Measurements from ENCODE around the gene SHISA5. TPM values are rescaled to one million over a fixed set of nuclear protein-coding genes. Genes with fewer than 3 reads are reported as not detected.

SHISA5 gene
- total and polyA plus RNA-seq, 2 of the 8 experiments (the other 6 are each of a cell fraction or from before 2014, with no cell fraction given): 196 to 315 TPM

DNA sequence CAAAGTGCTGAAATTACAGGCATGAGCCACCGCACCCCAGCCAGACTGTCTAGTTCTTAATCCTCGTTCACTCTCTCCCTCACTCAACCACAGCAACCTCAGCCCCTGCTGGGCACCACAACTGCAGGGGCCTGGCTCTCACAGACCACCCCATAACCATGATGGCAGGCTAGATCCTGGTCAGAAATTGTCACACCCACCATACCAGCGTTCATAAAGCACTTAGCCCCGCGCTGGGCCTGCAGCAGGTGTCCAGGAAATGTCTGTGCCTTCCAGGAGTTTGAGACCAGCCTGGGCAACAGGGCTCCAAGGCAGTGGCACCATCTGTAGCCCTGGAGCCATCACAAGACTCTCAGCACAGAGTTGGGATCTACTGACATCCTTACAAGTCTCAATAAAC is 1.9 kb downstream of the SHISA5 start:
- Histone ChIP-seq H3K4me3 (ENCODE audit: extremely low read depth in 1 of 4, insufficient read depth in 2 of 4, low read depth in 3 of 4, low read length in 4 of 4) (no peak overlapping the region), H3K23ac (ENCODE audit: insufficient read length) (no peak overlapping the region), H3K4me1 (replicated peaks in 1 of 4; ENCODE audit: control insufficient read depth in 3 of 4, insufficient read depth in 4 of 4, low read length in 3 of 4) (peaks cover 0 to 14% (median 10%) of the 10 kb centered on the region in 4 experiments; a peak in 6 of 7 replicates), H3K14ac (ENCODE audit: insufficient read length) (no peak overlapping the region), H3K9ac (replicated peaks in 1 of 4; ENCODE audit: extremely low read depth in 1 of 4, low read depth in 3 of 4, low read length in 3 of 4) (no peak overlapping the region), H2BK20ac (ENCODE audit: low read length) (no peak overlapping the region), H3K23me2 (ENCODE audit: low read depth, low read length) (peaks cover 11% of the 10 kb centered on the region; the same call in 1 of the 2 replicates), H4K8ac (ENCODE audit: extremely low read depth, insufficient read depth, low read length) (no peak overlapping the region), H3K79me1 (ENCODE audit: low read depth, low read length) (peaks cover 9% of the 10 kb centered on the region), H2BK15ac (ENCODE audit: low read length) (no peak overlapping the region), H3K27ac (ENCODE audit: low read depth, low read length) (no peak overlapping the region), H4K20me1 (replicated peaks in 1 of 2; ENCODE audit: control insufficient read depth in 1 of 2, insufficient read depth in 2 of 2, low read length in 2 of 2) (peaks cover 0 to 2% of the 10 kb centered on the region in 2 experiments), H3K9me3 (ENCODE audit: insufficient read depth in 2 of 2, low read depth in 1 of 2, low read length in 1 of 2) (no peaks in the 10 kb centered on the region), H4K91ac (replicated peaks; ENCODE audit: insufficient read length, low read length) (no peak overlapping the region), H3K79me2 (ENCODE audit: control insufficient read depth in 1 of 2, insufficient read depth in 2 of 2, low read length in 2 of 2) (peaks cover 0 to 3% of the 10 kb centered on the region in 2 experiments; a peak in 1 of 4 replicates), H3K27me3 (replicated peaks in 1 of 4; ENCODE audit: control insufficient read depth in 3 of 4, extremely low read depth in 1 of 4, insufficient read depth in 3 of 4, low read length in 3 of 4) (peaks cover 0 to 3% (median 0%) of the 10 kb centered on the region in 4 experiments; a peak in 2 of 7 replicates), H3K4ac (replicated peaks; ENCODE audit: insufficient read length, low read depth, low read length) (no peak overlapping the region), H2AK5ac (ENCODE audit: low read depth, low read length) (no peak overlapping the region), H2AFZ (ENCODE audit: low read length) (no peak overlapping the region), H3K4me2 (ENCODE audit: insufficient read depth in 1 of 2, low read depth in 2 of 2, low read length in 2 of 2) (no peak overlapping the region), H3K36me3 (ENCODE audit: control insufficient read depth in 2 of 4, insufficient read depth in 4 of 4, low read length in 3 of 4) (peaks cover 0 to 13% (median 5%) of the 10 kb centered on the region in 4 experiments; a peak in 4 of 8 replicates), H3K18ac (ENCODE audit: extremely low read depth, low read length) (no peak overlapping the region), H2BK5ac (ENCODE audit: low read depth, low read length) (no peak overlapping the region), H2BK12ac (ENCODE audit: low read depth, low read length) (no peak overlapping the region), H3K56ac (replicated peaks; ENCODE audit: insufficient read length, low read depth, low read length) (no peak overlapping the region), H4K5ac (ENCODE audit: insufficient read length, low read depth, low read length) (no peak overlapping the region), H2BK120ac (replicated peaks; ENCODE audit: low read depth, low read length) (no peak overlapping the region)
- CTCF ChIA-PET (ENCODE audit: partially characterized antibody): interaction anchor here (1.0 to 11.2 kb wide), 4 partner anchors 14 to 46 kb away, joined by 3 to 251 read pairs (median 8); a partner anchor contains a TSS
- POLR2A ChIA-PET (ENCODE audit: partially characterized antibody): interaction anchor here (2.7 kb wide), 1 partner anchor 28 kb away, joined by 20 read pairs; no protein-coding TSS in a partner anchor
- FAIRE-seq (no peak), DNase-seq (ENCODE audit: low read depth in 1 of 2, low spot score in 2 of 2) (no peak)
- WGBS, 2 experiments (ENCODE audit: extremely low coverage in 1 of 2, insufficient coverage in 1 of 2, insufficient read length in 1 of 2, insufficient replicate concordance in 2 of 2, low coverage in 1 of 2, low lambda C conversion rate in 2 of 2, missing lambda C conversion rate in 1 of 2): 96% methylated on average over 5 of the region's 5 CpGs; no CpG with 5 or more reads in 1 of the 2 experiments
- TF ChIP-seq KDM1A (IDR thresholded peaks at IDR 0.05; ENCODE audit: borderline replicate concordance, low read length) (no peak), PHF8 (conservative IDR thresholded peaks at IDR 0.05; ENCODE audit: low read depth, low read length) (no peak), EGR1 (IDR thresholded peaks at IDR 0.05; ENCODE audit: borderline replicate concordance, low read depth, low read length) (no peak), BCL11A (IDR thresholded peaks at IDR 0.05; ENCODE audit: low read depth in 2 of 2, low read length in 2 of 2) (no peak), GABPA (IDR thresholded peaks at IDR 0.05; ENCODE audit: borderline replicate concordance, insufficient read depth, low read length) (no peak), RAD21 (IDR thresholded peaks at IDR 0.05 in 1 of 2, conservative IDR thresholded peaks at IDR 0.05 in 1 of 2; ENCODE audit: low read depth in 2 of 2, low read length in 2 of 2) (no peak), POLR2A (IDR thresholded peaks at IDR 0.05; ENCODE audit: control extremely low read depth in 1 of 2, low read depth in 2 of 2, low read length in 2 of 2) (no peak), SAP30 (IDR thresholded peaks at IDR 0.05; ENCODE audit: insufficient read depth, insufficient replicate concordance, low read length) (no peak), GTF2F1 (IDR thresholded peaks at IDR 0.05; ENCODE audit: borderline replicate concordance, low read depth, low read length) (no peak), CBX5 (IDR thresholded peaks at IDR 0.05; ENCODE audit: low read depth, low read length) (no peak)
- TF ChIP-seq, protein P1, sequence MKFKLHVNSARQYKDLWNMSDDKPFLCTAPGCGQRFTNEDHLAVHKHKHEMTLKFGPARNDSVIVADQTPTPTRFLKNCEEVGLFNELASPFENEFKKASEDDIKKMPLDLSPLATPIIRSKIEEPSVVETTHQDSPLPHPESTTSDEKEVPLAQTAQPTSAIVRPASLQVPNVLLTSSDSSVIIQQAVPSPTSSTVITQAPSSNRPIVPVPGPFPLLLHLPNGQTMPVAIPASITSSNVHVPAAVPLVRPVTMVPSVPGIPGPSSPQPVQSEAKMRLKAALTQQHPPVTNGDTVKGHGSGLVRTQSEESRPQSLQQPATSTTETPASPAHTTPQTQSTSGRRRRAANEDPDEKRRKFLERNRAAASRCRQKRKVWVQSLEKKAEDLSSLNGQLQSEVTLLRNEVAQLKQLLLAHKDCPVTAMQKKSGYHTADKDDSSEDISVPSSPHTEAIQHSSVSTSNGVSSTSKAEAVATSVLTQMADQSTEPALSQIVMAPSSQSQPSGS (IDR thresholded peaks at IDR 0.05; ENCODE audit: low read length): no peak

Measured in H1 (cell line).